SK-N-MC (cell line): ENCODE results near the gene CAGE1.
"Not testable (repeated sequence)": the region's sequence is repeated elsewhere in the genome, so short reads cannot be mapped to it uniquely, and the experiment has no call there.

Experiments
- DNase-seq: peaks from one replicate; pipeline ENCODE4 v3.0.0-alpha.2; 2011; ENCODE audit warnings: low read depth, low spot score
- H3K27ac ChIP-seq: fragments of 200-600 bp; sonication (generic); 2 replicates; pipeline ENCODE4 v1.5.1; 2016; ENCODE audit warnings: mixed run types
- H3K36me3 ChIP-seq: fragments of 200-600 bp; sonication (generic); 2 replicates; pipeline ENCODE4 v1.6.1; 2017; ENCODE audit warnings: antibody characterized with exemption, low read length, mixed read lengths; ENCODE audit not compliant: insufficient read depth
- H3K4me3 ChIP-seq: fragments of 200-600 bp; sonication (generic); 2 replicates; pipeline ENCODE4 v1.5.1; 2016
- H3K9ac ChIP-seq: fragments of 200-600 bp; sonication (generic); 2 replicates; pipeline ENCODE4 v1.8.0; 2017; ENCODE audit warnings: mixed run types, mixed read lengths; ENCODE audit not compliant: insufficient read length
- H3K9me3 ChIP-seq: fragments of 200-600 bp; sonication (generic); 2 replicates; pipeline ENCODE4 v1.6.1; 2017; ENCODE audit warnings: low read depth, mild to moderate bottlenecking, antibody characterized with exemption, low read length, moderate library complexity, mixed read lengths
- EZH2 ChIP-seq: fragments of 200-600 bp; sonication (generic); IDR thresholded peaks from one replicate; pipeline ENCODE4 v1.6.1; 2017; ENCODE audit warnings: antibody characterized with exemption
- FOXP2 ChIP-seq: optimal IDR thresholded peaks from 2 replicates; pipeline ENCODE3; 2011; ENCODE audit warnings: mild to moderate bottlenecking, moderate library complexity; ENCODE audit not compliant: insufficient read depth; ENCODE audit errors: extremely low read length, control extremely low read depth
- POLR2AphosphoS5 ChIP-seq: IDR thresholded peaks from 2 replicates; pipeline ENCODE4 v1.6.1; 2012; ENCODE audit warnings: mild to moderate bottlenecking, low read depth, low read length, borderline replicate concordance

CAGE1 gene

DNA sequence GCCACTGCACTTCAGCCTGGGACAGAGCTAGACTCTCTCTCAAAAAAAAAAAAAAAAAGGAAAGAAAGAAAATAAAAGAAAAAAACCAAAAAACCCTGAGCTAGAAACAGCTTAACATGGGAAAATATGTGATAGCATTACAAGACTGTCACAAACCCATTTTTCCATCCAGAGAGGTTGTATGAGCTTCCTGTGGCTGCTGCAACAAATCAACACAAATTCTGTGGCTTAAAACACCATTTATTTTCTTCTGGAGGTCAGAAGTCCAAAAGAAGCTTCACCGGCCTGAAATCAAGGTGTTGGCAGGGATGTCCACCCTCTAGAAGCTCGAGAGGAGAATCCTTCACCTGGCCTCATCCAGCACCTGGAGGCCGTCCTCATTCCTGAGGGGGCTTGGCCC is 54.9 kb downstream of the CAGE1 start:
- Histone ChIP-seq H3K4me3 (no peak overlapping the region), H3K27ac (no peak overlapping the region), H3K9ac (no peak overlapping the region), H3K36me3 (no peaks in the 10 kb centered on the region), H3K9me3 (no peaks in the 10 kb centered on the region)
- TF ChIP-seq EZH2: no peak
- no peak for TF ChIP-seq POLR2AphosphoS5
- TF ChIP-seq FOXP2: no peak
- DNase-seq: no peak

DNA sequence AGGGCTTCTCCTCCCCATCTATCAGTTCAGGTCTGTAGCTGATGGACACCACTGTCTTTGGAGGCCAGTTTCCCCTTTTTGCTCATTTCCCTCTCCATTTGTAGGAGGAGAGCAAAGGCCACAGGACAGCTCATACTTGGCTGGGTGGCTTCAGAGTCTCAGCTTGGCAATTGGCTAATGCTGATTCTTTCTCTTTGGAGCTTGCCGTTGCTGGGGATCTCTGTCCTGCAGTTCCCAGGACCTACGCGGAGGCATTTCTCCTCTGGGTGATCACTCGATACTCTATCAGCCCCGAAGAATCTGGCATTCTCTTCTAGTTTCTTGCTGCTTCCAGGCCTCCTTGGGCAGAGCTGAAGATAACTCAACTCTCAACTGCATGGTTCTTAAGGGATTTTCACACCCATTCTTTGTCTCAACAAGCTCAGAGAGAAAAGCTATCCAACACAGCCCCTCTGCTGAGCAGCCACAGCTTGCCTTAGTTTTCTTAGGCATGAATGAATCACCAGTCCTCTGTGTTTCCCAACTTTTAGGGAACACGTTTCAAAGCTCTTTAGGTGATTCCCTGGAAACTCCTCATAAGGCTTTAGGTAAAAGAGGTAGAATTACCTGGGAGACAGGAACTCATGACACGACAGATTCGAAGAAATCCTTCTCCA is 57.3 kb downstream of the CAGE1 start:
- Histone ChIP-seq H3K9ac (no peak overlapping the region), H3K36me3 (no peaks in the 10 kb centered on the region), H3K9me3 (no peaks in the 10 kb centered on the region), H3K27ac (no peak overlapping the region), H3K4me3 (no peak overlapping the region)
- TF ChIP-seq POLR2AphosphoS5 (no peak), FOXP2 (no peak), EZH2 (no peak)
- no peak for DNase-seq

DNA sequence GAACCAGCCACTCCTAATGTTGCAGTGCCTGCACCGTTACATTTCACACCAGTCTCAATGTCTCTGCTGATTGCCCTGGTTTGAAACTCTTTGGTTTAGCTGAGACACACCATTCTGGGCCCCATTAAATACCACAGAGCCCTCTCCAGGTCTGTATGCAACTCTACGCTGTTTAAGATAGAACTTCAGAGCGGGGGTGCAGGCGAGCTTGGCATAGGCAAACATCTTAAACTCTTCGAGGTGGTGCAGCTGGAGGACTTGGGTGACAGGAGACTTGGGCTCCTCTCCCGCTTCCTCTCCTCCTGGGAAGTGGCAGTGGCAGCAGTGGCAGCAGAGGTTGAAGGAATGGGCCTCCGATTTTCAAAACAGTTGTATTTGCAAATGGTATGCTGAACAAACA is 58.1 kb downstream of the CAGE1 start:
- no peak for DNase-seq
- TF ChIP-seq POLR2AphosphoS5 (no peak), FOXP2 (no peak), EZH2 (no peak)
- no peak overlapping the region for H3K9ac ChIP-seq
- no peaks in the 10 kb centered on the region for H3K9me3 ChIP-seq
- no peaks in the 10 kb centered on the region for H3K36me3 ChIP-seq
- H3K27ac ChIP-seq: no peak overlapping the region
- no peak overlapping the region for H3K4me3 ChIP-seq

DNA sequence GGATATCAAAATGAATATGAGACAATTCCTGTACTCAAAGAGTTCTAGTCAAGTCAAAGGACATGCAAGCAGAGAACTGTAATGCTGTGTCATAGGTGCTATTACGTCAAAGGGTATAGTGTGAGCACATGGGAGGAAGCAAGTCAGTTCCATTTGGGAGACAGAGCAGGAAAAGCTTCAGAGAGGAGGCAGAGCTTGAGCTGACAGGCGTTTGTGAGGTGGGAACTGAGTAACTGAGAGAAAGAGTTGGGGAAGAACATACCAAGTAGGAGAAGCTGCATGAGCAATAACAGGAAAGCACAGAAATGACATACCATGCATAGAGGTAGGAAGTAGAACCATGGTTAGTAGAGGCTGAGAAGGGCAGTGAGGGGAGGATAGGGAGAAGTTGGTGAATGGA is 61.3 kb downstream of the CAGE1 start:
- Histone ChIP-seq H3K36me3 (no peaks in the 10 kb centered on the region), H3K4me3 (no peak overlapping the region), H3K27ac (no peak overlapping the region), H3K9me3 (no peaks in the 10 kb centered on the region), H3K9ac (no peak overlapping the region)
- no peak for TF ChIP-seq EZH2
- no peak for TF ChIP-seq FOXP2
- TF ChIP-seq POLR2AphosphoS5: no peak
- DNase-seq: no peak

DNA sequence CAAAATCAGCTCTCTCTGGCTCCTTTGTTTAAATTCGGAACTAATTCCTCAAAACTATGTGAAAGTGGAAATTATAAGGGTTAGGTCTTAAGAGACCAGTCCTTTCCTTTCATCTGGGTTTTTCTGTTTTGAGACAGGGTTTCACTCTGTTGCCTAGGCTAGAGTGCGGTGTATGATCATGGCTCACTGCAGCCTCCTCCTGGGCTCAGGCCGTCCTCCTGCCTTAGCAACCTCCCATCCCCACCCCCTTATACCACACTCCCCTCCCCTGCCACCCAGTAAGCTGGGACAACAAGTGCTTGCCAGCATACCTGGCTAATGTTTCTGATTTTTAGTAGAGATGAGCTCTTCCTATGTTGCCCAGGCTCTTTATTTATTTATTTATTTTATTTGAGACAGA is 63.8 kb downstream of the CAGE1 start:
- H3K27ac ChIP-seq: no peak overlapping the region
- no peak overlapping the region for H3K9ac ChIP-seq
- no peaks in the 10 kb centered on the region for H3K9me3 ChIP-seq
- no peaks in the 10 kb centered on the region for H3K36me3 ChIP-seq
- no peak for TF ChIP-seq POLR2AphosphoS5
- TF ChIP-seq FOXP2: no peak
- TF ChIP-seq EZH2: no peak
- DNase-seq: no peak
- no peak overlapping the region for H3K4me3 ChIP-seq

DNA sequence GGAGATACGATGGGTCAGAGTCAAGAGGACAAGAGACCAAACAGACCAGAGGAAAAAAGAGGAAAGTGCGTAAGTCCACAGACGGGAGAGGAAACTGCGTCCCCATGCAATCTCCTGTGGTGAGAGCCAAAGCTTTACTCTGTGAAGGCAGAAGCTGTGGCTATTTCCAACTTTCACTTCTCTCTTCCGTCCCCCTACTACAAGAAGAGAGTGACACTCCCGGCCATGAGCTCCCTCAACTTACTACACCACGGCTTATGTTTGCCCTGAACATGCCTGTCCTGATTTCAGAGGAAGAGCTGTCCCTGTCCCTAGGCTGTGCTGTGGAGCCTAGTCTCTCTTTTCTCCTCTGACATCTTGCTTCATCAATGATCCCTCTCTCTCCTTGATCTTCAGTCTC is 65.0 kb downstream of the CAGE1 start:
- no peak overlapping the region for H3K4me3 ChIP-seq
- DNase-seq: no peak
- H3K9me3 ChIP-seq: no peaks in the 10 kb centered on the region
- H3K27ac ChIP-seq: no peak overlapping the region
- no peaks in the 10 kb centered on the region for H3K36me3 ChIP-seq
- no peak overlapping the region for H3K9ac ChIP-seq
- TF ChIP-seq FOXP2: no peak
- TF ChIP-seq EZH2: no peak
- TF ChIP-seq POLR2AphosphoS5: no peak

DNA sequence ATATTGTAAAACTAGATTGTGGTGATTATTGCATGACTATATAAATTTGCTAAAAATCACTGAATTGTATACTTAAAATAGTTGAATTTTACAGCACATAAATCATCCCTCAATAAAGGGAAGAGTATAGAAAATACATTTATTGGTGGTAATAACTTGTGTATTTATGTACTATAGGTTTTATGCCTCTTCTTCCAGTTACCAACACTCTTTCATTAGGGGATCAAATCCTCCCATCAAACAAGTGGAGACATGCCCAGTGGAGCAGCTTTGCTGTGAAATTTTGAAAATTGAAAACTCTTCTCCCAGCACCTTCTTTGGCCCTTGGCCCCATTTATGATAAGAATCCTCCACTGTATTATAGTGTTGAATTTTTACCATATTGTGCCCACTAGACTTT is 66.5 kb downstream of the CAGE1 start:
- no peak overlapping the region for H3K27ac ChIP-seq
- H3K36me3 ChIP-seq: no peaks in the 10 kb centered on the region
- H3K9ac ChIP-seq: no peak overlapping the region
- H3K9me3 ChIP-seq: no peaks in the 10 kb centered on the region
- no peak for DNase-seq
- H3K4me3 ChIP-seq: no peak overlapping the region
- TF ChIP-seq EZH2: no peak
- TF ChIP-seq FOXP2: no peak
- no peak for TF ChIP-seq POLR2AphosphoS5

DNA sequence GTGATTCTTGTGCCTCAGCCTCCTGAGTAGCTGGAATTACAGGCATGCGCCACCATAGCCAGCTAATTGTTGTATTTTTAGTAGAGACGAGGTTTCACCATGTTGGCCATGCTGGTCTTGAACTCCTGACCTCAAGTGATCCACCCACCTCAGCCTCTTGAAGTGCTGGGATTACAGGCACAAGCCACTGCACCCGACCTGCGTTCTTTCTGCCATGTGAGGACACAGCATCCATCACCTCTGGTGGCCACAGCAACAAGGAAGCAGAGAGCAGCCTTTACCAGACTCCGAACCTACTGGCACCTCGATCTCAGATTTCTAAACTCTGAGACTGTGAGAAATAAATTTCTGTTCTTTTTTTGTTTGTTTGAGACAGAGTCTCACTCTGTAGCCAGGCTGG is 67.7 kb downstream of the CAGE1 start:
- H3K27ac ChIP-seq, H3K36me3 ChIP-seq, H3K9ac ChIP-seq, H3K4me3 ChIP-seq, DNase-seq, H3K9me3 ChIP-seq: not testable (repeated sequence)

DNA sequence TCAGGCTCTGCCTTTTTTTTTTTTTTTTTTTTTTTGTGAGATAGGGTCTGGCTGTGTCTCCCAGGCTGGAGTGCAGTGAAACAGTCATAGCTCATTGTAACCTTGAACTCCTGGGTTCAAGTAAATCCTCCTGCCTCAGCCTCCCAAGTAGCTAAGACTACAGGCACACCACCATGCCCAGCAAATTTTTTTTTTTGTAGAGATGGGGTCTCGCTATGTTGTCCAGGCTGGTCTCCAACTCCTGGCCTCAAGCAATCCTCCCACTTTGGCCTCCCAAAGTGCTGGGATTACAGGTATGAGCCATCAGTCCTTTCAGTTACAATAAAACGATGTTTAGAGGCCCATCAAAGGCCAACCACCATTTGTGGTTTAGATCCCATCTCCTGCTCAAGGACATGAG is 70.1 kb downstream of the CAGE1 start:
- not testable (repeated sequence) for DNase-seq, H3K9ac ChIP-seq, H3K4me3 ChIP-seq, H3K27ac ChIP-seq, H3K9me3 ChIP-seq, H3K36me3 ChIP-seq

DNA sequence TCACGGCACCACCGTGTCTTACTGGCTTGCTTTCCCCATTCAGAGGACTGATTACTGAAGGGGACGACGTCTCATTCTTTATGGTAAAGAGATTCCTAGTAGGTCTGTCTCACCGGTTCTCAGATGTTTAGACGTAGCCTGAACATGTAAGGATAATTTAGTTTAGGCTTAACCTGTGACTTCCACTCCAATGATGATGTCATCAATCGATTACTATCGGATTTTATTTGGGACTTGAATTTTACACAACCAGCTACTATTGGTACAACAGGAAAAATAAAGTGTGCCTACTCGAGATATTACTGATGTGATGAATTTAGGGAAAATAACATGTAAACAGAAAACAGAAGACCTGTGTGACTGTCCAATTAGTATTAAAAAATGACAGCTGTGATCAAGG is 72.0 kb downstream of the CAGE1 start:
- no peak overlapping the region for H3K27ac ChIP-seq
- H3K36me3 ChIP-seq: no peaks in the 10 kb centered on the region
- no peak for TF ChIP-seq FOXP2
- TF ChIP-seq POLR2AphosphoS5: no peak
- TF ChIP-seq EZH2: no peak
- H3K9me3 ChIP-seq: no peaks in the 10 kb centered on the region
- no peak overlapping the region for H3K9ac ChIP-seq
- DNase-seq: no peak
- no peak overlapping the region for H3K4me3 ChIP-seq
